ENCODE data around the gene RSPH3. TPM values are rescaled to one million over a fixed set of nuclear protein-coding genes. Genes with fewer than 3 reads are reported as not detected.

The RSPH3 gene
- total and polyA plus RNA-seq, 2 of the 8 experiments (the other 6 are each of a cell fraction or from before 2014, with no cell fraction given): 0.60 to 2.7 TPM

- no peak overlapping the region for H3K9ac ChIP-seq (replicated peaks in 1 of 4; ENCODE audit: extremely low read depth in 1 of 4, low read depth in 3 of 4, low read length in 3 of 4)
- no peak overlapping the region for H3K27ac ChIP-seq (ENCODE audit: low read depth, low read length)
- H2BK5ac ChIP-seq (ENCODE audit: low read depth, low read length): no peak overlapping the region
- H2BK15ac ChIP-seq (ENCODE audit: low read length): no peak overlapping the region
- no peak overlapping the region for H2BK120ac ChIP-seq (replicated peaks; ENCODE audit: low read depth, low read length)
- 84% methylated on average over 10 of the region's 10 CpGs; no CpG with 5 or more reads in 1 of the 2 experiments for WGBS, 2 experiments (ENCODE audit: extremely low coverage in 1 of 2, insufficient coverage in 1 of 2, insufficient read length in 1 of 2, insufficient replicate concordance in 2 of 2, low coverage in 1 of 2, low lambda C conversion rate in 2 of 2, missing lambda C conversion rate in 1 of 2)
- no peak for DNase-seq (ENCODE audit: low read depth in 1 of 2, low spot score in 2 of 2)
- no peak overlapping the region for H3K4me2 ChIP-seq (ENCODE audit: insufficient read depth in 1 of 2, low read depth in 2 of 2, low read length in 2 of 2)
- no peaks in the 10 kb centered on the region for H3K9me3 ChIP-seq (ENCODE audit: insufficient read depth in 2 of 2, low read depth in 1 of 2, low read length in 1 of 2)
- no peak overlapping the region for H2BK12ac ChIP-seq (ENCODE audit: low read depth, low read length)
- no peak overlapping the region for H2AK5ac ChIP-seq (ENCODE audit: low read depth, low read length)
- ChIA-PET POLR2A (ENCODE audit: partially characterized antibody) (no interaction called here), CTCF (ENCODE audit: partially characterized antibody) (interaction anchor here (0.9 to 1.6 kb wide), 2 partner anchors 62 to 64 kb away, joined by 3 to 4 read pairs; no protein-coding TSS in a partner anchor)
- no peaks in the 10 kb centered on the region for H3K36me3 ChIP-seq (ENCODE audit: control insufficient read depth in 2 of 4, insufficient read depth in 4 of 4, low read length in 3 of 4)
- H3K18ac ChIP-seq (ENCODE audit: extremely low read depth, low read length): no peak overlapping the region
- no peak overlapping the region for H3K14ac ChIP-seq (ENCODE audit: insufficient read length)
- H3K4ac ChIP-seq (replicated peaks; ENCODE audit: insufficient read length, low read depth, low read length): no peak overlapping the region
- H3K27me3 ChIP-seq (replicated peaks in 1 of 4; ENCODE audit: control insufficient read depth in 3 of 4, extremely low read depth in 1 of 4, insufficient read depth in 3 of 4, low read length in 3 of 4): no peaks in the 10 kb centered on the region
- no peak overlapping the region for H2BK20ac ChIP-seq (ENCODE audit: low read length)
- H2AFZ ChIP-seq (ENCODE audit: low read length): no peak overlapping the region
- no peak overlapping the region for H4K5ac ChIP-seq (ENCODE audit: insufficient read length, low read depth, low read length)
- H3K4me1 ChIP-seq (replicated peaks in 1 of 4; ENCODE audit: control insufficient read depth in 3 of 4, insufficient read depth in 4 of 4, low read length in 3 of 4): no peaks in the 10 kb centered on the region; a peak in 1 of 7 replicates
- no peak overlapping the region for H4K91ac ChIP-seq (replicated peaks; ENCODE audit: insufficient read length, low read length)
- no peaks in the 10 kb centered on the region for H3K79me2 ChIP-seq (ENCODE audit: control insufficient read depth in 1 of 2, insufficient read depth in 2 of 2, low read length in 2 of 2)
- H3K79me1 ChIP-seq (ENCODE audit: low read depth, low read length): no peaks in the 10 kb centered on the region
- no peak for FAIRE-seq
- H3K4me3 ChIP-seq (ENCODE audit: extremely low read depth in 1 of 4, insufficient read depth in 2 of 4, low read depth in 3 of 4, low read length in 4 of 4): no peak overlapping the region
- H3K23me2 ChIP-seq (ENCODE audit: low read depth, low read length): no peaks in the 10 kb centered on the region
- H4K20me1 ChIP-seq (replicated peaks in 1 of 2; ENCODE audit: control insufficient read depth in 1 of 2, insufficient read depth in 2 of 2, low read length in 2 of 2): no peaks in the 10 kb centered on the region
- no peak overlapping the region for H3K56ac ChIP-seq (replicated peaks; ENCODE audit: insufficient read length, low read depth, low read length)
- no peak overlapping the region for H3K23ac ChIP-seq (ENCODE audit: insufficient read length)
- H4K8ac ChIP-seq (ENCODE audit: extremely low read depth, insufficient read depth, low read length): no peak overlapping the region
- TF ChIP-seq EZH2 (IDR thresholded peaks at IDR 0.05; ENCODE audit: low read depth, low read length, severe bottlenecking) (no peak), ASH2L (IDR thresholded peaks at IDR 0.05; ENCODE audit: low read length) (no peak), EGR1 (IDR thresholded peaks at IDR 0.05; ENCODE audit: borderline replicate concordance, low read depth, low read length) (no peak), CREB1 (IDR thresholded peaks at IDR 0.05) (no peak), CBX8 (IDR thresholded peaks at IDR 0.05; ENCODE audit: borderline replicate concordance, low read depth, low read length) (no peak), SP1 (IDR thresholded peaks at IDR 0.05; ENCODE audit: low read depth, low read length) (no peak), POLR2A (IDR thresholded peaks at IDR 0.05; ENCODE audit: control extremely low read depth in 1 of 2, low read depth in 2 of 2, low read length in 2 of 2) (no peak)
Observed at GRCh38 chr6:159047891-159048685, 48.1 kb upstream of the RSPH3 start.

Measured in H1 (cell line).